ENCODE data around the gene TAS1R1.

TAS1R1 gene

GRCh38 chr1:6570987-6571386 lies 15.9 kb downstream of the TAS1R1 start:
- DNase-seq: no peak

DNA sequence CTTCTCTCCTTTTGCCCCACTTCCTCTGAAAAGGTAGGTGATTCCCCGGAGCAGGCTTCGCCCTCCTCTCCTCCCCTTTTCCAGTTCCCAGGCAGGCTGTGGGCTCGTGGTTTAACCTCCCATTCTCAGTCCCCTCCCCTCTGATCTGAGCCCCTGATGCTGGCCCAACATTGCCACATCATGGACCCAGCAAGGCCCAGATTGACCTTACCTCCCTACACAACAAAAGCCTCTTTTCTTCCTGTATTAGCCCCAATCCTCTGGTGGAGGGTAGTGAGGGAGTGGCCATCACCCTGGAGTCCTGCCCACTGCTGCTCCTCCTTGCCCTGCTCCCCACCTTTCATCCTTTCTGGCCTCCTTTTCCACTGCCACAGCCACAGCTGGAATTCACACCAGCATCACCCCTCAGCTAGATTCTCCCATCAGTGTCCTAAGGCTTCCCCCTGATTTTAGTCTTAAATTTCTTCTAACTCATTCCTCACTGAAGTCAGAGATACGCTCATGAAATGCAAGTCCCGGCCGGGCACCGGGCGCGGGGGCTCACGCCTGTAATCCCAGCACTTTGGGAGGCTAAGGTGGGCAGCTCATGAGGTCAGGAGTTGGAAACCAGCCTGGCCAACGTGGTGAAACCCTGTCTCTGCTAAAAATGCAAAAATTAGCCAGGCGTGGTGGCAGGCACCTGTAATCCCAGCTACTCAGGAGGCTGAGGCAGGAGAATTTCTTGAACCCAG lies 17.7 kb downstream of the TAS1R1 start:
- no peak for DNase-seq

DNA sequence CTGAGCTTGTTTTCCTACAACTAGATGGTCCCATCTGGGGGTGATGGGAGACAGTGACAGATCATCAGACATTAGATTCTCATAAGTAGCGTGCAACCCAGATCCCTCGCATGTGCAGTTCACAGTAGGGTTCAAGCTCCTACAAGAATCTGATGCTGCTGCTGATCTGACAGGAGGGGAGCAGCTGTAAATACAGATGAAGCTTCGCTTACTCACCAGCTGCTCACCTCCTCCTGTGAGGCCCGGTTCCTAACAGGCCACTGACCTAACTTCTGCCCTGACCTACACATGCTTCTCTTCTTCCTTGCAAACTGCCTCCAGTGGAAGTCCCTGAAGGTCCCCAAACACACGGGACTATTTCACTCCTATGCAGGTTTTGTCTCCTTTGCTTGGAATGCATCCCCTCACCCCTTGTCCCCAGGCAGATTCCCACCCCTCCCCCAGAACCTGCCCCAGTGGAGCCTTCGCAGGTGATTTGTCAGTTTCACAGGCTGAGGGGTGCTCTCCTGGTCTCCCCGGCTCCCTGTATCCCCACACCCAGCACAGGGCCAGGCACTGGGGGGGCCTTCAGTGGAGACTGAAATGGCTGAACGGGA lies 19.0 kb downstream of the TAS1R1 start:
- DNase-seq: no peak

DNA sequence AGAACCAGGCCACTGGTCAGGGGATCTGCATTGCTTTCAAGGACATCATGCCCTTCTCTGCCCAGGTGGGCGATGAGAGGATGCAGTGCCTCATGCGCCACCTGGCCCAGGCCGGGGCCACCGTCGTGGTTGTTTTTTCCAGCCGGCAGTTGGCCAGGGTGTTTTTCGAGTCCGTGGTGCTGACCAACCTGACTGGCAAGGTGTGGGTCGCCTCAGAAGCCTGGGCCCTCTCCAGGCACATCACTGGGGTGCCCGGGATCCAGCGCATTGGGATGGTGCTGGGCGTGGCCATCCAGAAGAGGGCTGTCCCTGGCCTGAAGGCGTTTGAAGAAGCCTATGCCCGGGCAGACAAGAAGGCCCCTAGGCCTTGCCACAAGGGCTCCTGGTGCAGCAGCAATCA lies 19.7 kb downstream of the TAS1R1 start:
- no peak for DNase-seq

DNA sequence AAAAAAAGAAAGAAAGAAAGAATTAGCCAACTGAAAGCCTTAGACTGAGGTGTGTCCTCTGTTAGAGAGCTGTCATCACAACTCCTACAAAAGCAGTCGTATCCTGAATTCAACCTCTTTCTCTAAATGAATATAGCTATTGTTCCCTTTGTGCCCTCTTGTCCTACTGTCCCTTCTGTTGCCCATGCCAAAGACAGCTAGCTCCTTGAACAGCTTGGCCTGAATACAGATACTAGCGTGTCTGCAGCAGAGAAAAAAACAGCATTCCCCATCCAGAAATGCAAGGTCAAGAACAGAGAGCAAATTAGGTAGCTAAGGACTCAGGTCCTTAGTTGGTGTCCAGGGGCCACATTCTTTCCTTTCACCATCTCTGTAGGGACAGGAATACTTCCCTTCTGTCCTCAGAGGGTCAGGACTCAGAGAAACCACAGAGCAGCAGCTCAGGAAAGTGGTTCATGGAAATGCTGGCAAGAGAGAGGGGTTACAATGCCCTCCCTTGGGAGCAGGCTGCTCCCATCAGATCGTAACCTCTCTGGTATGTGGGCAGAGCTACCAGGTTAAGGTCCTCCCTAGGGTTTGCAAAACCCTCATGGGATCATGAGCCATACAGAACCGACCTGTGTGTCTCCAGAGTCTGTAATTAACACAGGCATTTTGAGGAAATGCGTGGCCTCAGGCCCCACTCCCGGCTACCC lies 22.9 kb downstream of the TAS1R1 start:
- DNase-seq: peak in 1 of 56 donors; percentile 17

DNA sequence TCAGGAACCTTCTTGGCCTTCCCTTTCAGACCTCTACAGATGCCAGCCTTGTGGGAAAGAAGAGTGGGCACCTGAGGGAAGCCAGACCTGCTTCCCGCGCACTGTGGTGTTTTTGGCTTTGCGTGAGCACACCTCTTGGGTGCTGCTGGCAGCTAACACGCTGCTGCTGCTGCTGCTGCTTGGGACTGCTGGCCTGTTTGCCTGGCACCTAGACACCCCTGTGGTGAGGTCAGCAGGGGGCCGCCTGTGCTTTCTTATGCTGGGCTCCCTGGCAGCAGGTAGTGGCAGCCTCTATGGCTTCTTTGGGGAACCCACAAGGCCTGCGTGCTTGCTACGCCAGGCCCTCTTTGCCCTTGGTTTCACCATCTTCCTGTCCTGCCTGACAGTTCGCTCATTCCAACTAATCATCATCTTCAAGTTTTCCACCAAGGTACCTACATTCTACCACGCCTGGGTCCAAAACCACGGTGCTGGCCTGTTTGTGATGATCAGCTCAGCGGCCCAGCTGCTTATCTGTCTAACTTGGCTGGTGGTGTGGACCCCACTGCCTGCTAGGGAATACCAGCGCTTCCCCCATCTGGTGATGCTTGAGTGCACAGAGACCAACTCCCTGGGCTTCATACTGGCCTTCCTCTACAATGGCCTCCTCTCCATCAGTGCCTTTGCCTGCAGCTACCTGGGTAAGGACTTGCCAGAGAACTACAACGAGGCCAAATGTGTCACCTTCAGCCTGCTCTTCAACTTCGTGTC lies 23.7 kb downstream of the TAS1R1 start:
- no peak for DNase-seq

DNA sequence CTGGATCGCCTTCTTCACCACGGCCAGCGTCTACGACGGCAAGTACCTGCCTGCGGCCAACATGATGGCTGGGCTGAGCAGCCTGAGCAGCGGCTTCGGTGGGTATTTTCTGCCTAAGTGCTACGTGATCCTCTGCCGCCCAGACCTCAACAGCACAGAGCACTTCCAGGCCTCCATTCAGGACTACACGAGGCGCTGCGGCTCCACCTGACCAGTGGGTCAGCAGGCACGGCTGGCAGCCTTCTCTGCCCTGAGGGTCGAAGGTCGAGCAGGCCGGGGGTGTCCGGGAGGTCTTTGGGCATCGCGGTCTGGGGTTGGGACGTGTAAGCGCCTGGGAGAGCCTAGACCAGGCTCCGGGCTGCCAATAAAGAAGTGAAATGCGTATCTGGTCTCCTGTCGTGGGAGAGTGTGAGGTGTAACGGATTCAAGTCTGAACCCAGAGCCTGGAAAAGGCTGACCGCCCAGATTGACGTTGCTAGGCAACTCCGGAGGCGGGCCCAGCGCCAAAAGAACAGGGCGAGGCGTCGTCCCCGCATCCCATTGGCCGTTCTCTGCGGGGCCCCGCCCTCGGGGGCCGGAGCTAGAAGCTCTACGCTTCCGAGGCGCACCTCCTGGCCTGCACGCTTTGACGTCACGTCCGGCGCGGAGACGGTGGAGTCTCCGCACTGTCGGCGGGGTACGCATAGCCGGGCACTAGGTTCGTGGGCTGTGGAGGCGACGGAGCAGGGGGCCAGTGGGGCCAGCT lies 24.4 kb downstream of the TAS1R1 start, which contains the start of gene ZBTB48:
Gene ZBTB48 (plus strand): TSS at position 621 of the 745 bp plus-strand sequence. CDS start 616 bp downstream, outside the sequence.
- DNase-seq: peak; percentile 30 to 100 (median 97)

DNA sequence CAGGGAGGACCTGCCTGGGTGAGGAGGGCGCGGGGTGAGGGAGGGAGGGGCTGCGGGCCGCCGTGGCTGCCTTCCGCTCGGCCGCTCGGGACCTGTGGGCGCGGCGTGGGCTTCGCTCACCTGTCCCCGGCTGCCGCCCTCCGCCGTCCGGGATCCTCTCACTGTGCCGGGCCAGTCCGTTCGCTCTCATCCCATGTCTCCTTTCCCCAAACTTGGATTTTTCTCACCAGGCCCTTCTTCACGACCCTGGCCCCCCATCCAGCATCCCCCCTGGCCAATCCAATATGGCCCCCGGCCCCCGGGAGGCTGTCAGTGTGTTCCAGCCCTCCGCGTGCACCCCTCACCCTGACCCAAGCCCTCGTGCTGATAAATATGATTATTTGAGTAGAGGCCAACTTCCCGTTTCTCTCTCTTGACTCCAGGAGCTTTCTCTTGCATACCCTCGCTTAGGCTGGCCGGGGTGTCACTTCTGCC lies 25.0 kb downstream of the TAS1R1 start:
- no peak for DNase-seq

GRCh38 chr1:6580593-6581409 lies 25.7 kb downstream of the TAS1R1 start:
- peak in 1 of 56 donors; percentile 22 for DNase-seq

DNA sequence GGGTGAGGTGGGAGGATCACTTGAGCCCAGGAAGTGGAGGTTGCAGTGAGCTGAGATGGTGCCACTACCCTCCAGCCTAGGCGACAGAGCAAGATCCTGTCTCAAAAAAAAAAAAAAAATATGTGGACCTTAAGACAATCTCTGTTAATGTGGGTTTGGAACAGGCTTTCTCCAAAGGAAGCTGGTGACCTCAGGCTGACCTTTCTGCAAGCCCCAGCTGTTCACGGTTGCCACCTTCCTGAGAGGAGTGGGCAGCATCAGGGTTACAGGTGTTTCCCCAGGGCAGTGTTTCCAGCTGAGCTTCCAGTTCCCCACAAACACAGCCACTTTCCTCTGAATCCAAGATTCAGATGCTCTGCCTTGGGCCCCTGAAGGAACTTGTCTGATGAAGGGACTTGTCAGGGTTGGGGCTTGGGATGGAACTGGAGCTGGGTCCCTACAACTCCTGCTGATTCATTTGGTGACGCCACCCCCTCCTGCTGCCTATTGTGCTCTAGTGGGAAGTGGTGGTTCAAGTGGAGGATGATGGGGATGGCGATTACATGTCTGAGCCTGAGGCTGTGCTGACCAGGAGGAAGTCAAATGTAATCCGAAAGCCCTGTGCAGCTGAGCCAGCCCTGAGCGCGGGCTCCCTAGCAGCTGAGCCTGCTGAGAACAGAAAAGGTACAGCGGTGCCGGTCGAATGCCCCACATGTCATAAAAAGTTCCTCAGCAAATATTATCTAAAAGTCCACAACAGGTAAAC lies 26.6 kb downstream of the TAS1R1 start:
- DNase-seq: no peak

- DNase-seq: no peak
Observed at GRCh38 chr1:6582370-6582769, 27.3 kb downstream of the TAS1R1 start.

DNA sequence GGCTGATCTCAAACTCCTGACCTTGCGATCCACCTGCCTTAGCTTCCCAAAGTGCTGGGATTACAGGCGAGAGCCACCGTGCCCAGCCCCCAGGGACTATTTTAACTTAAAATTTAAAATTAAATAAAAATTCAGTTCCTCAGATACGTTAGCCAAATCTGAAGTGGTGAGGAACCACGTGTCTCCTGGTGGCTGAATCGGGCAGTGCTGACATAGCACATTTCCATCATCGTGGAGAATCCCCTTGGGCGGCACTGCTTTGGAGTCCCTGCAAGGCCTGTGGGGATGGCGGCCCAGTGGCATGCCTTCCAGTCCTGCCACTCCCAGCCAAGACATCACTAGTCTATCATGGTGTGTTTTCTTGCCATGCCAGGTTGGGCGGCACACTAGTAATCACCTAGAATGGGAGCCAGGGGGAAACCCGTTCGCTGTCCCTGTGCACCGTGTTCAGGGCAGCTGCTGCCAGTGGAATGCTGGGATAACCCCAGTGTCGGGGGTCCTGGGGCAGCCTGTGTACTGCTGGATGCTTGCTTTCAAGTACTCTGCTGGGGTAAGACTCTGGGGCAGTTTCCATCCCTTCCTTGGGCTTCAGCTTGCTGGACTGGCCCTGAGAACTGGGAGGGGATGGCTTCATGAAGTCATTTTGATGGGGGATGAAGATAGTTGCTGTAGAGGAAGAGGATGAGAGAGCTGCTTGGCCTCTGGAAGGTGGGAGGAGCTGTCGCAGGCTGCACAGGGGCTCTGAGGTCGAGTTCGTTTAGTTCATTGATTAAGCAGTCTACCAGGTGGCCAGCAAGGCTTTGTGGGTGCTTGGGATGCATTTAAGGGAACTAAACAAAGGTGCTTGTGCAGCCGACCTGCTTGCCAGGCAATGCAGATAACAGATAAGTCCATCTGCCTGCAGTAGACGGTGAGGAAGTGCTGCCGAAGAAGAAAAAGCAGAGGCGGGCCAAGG lies 29.3 kb downstream of the TAS1R1 start:
- DNase-seq: no peak

DNA sequence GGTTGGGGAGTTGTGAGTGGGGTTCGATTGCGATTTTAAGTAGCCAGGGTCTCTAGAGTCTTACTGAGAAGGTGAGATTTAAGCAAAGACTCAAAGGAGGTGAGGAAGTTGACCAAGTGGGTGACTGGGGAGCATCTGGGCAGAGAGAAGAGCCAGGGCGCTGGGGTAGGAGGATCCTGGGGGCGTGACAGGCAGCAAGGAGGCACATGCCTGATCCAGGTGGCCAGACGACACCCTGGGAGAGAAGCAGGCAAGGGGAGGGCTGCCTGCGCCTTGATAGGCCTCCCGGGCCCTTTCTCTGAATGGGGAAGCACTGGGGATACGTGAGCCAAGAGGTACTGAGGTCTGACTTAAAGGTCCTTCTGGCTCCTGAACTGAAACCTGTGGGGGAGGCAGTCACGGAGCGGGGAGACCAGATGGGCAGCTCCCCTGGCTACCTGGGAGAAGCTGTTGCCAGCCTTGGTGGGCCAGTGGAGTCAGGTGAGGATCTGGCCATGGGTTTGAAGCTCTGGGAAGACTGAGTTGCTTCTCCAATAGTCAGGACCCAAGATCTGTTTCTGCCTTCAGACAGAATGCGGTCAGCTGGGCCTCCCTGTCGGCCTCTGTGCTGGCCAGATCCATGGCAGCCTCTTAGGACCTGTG lies 30.1 kb downstream of the TAS1R1 start:
- DNase-seq: no peak

- DNase-seq: no peak
Observed at GRCh38 chr1:6585841-6586240, 30.7 kb downstream of the TAS1R1 start.

DNA sequence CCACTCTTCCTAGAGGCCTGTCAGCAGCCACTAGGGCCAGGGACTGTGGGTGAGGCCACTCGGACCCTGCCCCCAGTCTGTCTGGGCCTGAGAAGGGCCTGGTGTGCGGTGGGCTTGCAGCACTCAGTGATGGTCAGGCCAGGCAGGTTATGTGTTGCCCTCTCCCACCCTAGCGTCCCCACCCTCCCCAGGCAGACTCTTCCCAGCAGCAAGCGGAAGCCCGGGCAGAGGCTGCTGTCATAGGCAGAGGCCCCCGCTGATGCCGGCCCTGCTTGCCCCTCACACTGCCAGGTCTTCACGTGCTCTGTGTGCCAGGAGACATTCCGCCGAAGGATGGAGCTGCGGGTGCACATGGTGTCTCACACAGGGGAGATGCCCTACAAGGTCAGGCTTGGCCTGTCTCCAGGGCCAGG lies 31.3 kb downstream of the TAS1R1 start:
- no peak for DNase-seq

GRCh38 chr1:6587261-6588005 lies 32.3 kb downstream of the TAS1R1 start:
- DNase-seq: peak in 51 of 56 donors; percentile 13 to 89 (median 65)

Data from amygdala (tissue), 56 donors.